ENCODE measurements around the gene EIF4A2.

GRCh38 chr3:186806089-186807055, 23.0 kb downstream of the EIF4A2 start, which contains the start of gene RFC4:
- TF ChIP-seq CTCF (conservative IDR thresholded peaks at IDR 0.05; ENCODE audit: low read length) (no peak), EZH2phosphoT487 (IDR thresholded peaks at IDR 0.05; ENCODE audit: borderline replicate concordance) (no peak)
